ENCODE results near the gene SLC39A9. TPM values are rescaled to one million over a fixed set of nuclear protein-coding genes. Genes with fewer than 3 reads are reported as not detected.

SLC39A9 gene
- total and polyA plus RNA-seq, 4 donors: 28.7 to 140 (median 43.1) TPM

DNA sequence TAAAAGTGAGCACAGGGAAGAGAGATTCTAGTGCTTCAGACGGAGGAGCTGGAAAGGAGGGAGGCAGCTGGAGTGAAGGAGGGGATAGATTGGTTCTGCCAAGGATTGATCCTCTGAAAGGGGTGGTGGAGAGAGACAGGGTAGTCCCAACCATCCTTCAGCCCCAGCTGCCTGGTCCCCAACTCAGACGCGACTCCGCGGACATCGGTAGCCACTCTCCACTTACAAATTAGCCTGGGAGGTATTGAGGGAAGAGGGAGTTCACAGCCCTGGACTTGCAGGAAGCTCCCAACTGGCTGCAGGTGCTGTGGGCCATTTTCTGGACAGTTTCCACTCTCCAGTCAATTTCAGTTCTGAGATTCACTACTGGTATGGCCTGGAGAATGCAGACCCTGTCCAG, 87.2 kb downstream of the SLC39A9 start:
- DNase-seq (ENCODE audit: low spot score): no peak
- Histone ChIP-seq H3K27ac (ENCODE audit: low read depth in 1 of 2, low read length in 2 of 2) (no peak overlapping the region), H3K4me1 (ENCODE audit: control insufficient read depth in 4 of 4, insufficient read depth in 4 of 4, low read length in 3 of 4) (peaks cover 10 to 17% (median 15%) of the 10 kb centered on the region in 4 donors), H3K36me3 (ENCODE audit: control insufficient read depth in 4 of 4, insufficient read depth in 3 of 4, low read depth in 1 of 4, low read length in 3 of 4) (no peaks in the 10 kb centered on the region), H3K9ac (ENCODE audit: low read depth in 1 of 2, low read length in 2 of 2) (no peak overlapping the region), H3K9me3 (ENCODE audit: control insufficient read depth in 4 of 4, low read length in 3 of 4) (no peaks in the 10 kb centered on the region), H3K4me3 (ENCODE audit: low read depth in 1 of 3, low read length in 3 of 3) (no peak overlapping the region), H3K27me3 (ENCODE audit: control insufficient read depth in 4 of 4, insufficient read depth in 4 of 4, low read length in 3 of 4) (peaks cover 0 to 7% (median 1%) of the 10 kb centered on the region in 4 donors)
- TF ChIP-seq RAD21 (IDR thresholded peaks at IDR 0.05) (no peak), JUND (IDR thresholded peaks at IDR 0.05) (no peak), FOXA1 (IDR thresholded peaks at IDR 0.05) (no peak)
- WGBS: 71% methylated on average over 6 of the region's 6 CpGs

DNA sequence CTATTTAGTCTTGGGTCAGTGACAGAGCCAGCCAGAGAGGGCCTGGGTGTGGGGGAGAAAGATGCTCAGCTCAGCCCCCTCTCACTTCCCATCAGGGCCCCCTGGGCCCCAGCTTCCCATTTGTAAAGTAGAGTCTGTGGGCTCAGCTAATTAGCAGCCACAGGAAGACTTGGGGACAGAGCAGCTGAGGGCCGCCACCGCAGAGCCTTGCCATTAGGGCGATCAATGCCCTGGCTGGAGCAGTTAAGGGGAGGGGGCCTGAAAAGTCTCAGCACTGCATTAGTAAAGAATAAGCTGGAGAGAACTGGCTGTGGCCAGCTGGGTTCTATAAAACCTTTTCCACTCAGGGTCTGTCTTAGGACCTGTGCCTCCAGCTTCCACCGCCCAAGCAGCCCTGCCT, 88.7 kb downstream of the SLC39A9 start:
- H3K27ac ChIP-seq (ENCODE audit: low read depth in 1 of 2, low read length in 2 of 2): no peak overlapping the region
- no peaks in the 10 kb centered on the region for H3K36me3 ChIP-seq (ENCODE audit: control insufficient read depth in 4 of 4, insufficient read depth in 3 of 4, low read depth in 1 of 4, low read length in 3 of 4)
- peaks cover 0 to 7% (median 1%) of the 10 kb centered on the region in 4 donors for H3K27me3 ChIP-seq (ENCODE audit: control insufficient read depth in 4 of 4, insufficient read depth in 4 of 4, low read length in 3 of 4)
- WGBS: 94% methylated on average over 4 of the region's 4 CpGs
- H3K9me3 ChIP-seq (ENCODE audit: control insufficient read depth in 4 of 4, low read length in 3 of 4): no peaks in the 10 kb centered on the region
- no peak overlapping the region for H3K4me3 ChIP-seq (ENCODE audit: low read depth in 1 of 3, low read length in 3 of 3)
- peaks cover 10 to 17% (median 15%) of the 10 kb centered on the region in 4 donors for H3K4me1 ChIP-seq (ENCODE audit: control insufficient read depth in 4 of 4, insufficient read depth in 4 of 4, low read length in 3 of 4)
- H3K9ac ChIP-seq (ENCODE audit: low read depth in 1 of 2, low read length in 2 of 2): no peak overlapping the region
- TF ChIP-seq, protein P1, sequence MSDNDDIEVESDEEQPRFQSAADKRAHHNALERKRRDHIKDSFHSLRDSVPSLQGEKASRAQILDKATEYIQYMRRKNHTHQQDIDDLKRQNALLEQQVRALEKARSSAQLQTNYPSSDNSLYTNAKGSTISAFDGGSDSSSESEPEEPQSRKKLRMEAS (IDR thresholded peaks at IDR 0.05): no peak
- TF ChIP-seq NR2F2 (IDR thresholded peaks at IDR 0.05): no peak
- no peak for TF ChIP-seq HNF4G (IDR thresholded peaks at IDR 0.05)
- DNase-seq (ENCODE audit: low spot score): no peak

DNA sequence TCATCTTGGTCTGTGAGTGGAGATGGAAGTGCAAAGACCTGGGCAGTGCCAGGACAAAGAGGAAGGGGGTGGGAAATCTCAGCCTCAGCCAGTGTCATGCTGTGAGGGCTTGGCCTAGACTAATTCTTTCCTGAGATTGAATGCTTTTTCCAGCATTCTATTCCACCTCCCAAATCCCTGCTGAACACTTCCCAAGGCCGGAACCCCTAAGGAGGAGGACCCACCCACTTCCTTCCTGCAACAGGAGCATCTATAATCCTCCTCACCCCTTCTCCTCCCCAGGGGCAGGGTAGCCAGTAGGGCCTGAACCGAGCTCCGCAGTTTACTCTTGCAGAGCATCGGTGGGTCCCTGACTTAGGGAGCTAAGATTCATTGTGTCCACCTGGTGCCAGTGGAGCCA, 89.3 kb downstream of the SLC39A9 start:
- H3K27ac ChIP-seq (ENCODE audit: low read depth in 1 of 2, low read length in 2 of 2): no peak overlapping the region
- no peaks in the 10 kb centered on the region for H3K9me3 ChIP-seq (ENCODE audit: control insufficient read depth in 4 of 4, low read length in 3 of 4)
- WGBS: 74% methylated on average over 4 of the region's 4 CpGs
- H3K4me3 ChIP-seq (ENCODE audit: low read depth in 1 of 3, low read length in 3 of 3): no peak overlapping the region
- H3K27me3 ChIP-seq (ENCODE audit: control insufficient read depth in 4 of 4, insufficient read depth in 4 of 4, low read length in 3 of 4): peaks cover 0 to 7% (median 1%) of the 10 kb centered on the region in 4 donors
- peaks cover 10 to 17% (median 15%) of the 10 kb centered on the region in 4 donors for H3K4me1 ChIP-seq (ENCODE audit: control insufficient read depth in 4 of 4, insufficient read depth in 4 of 4, low read length in 3 of 4)
- DNase-seq (ENCODE audit: low spot score): no peak
- no peaks in the 10 kb centered on the region for H3K36me3 ChIP-seq (ENCODE audit: control insufficient read depth in 4 of 4, insufficient read depth in 3 of 4, low read depth in 1 of 4, low read length in 3 of 4)
- no peak overlapping the region for H3K9ac ChIP-seq (ENCODE audit: low read depth in 1 of 2, low read length in 2 of 2)
- TF ChIP-seq FOXA2 (IDR thresholded peaks at IDR 0.05) (no peak), FOXA1 (IDR thresholded peaks at IDR 0.05) (no peak), GABPA (IDR thresholded peaks at IDR 0.05 in 1 of 2, conservative IDR thresholded peaks at IDR 0.05 in 1 of 2) (no peak)

DNA sequence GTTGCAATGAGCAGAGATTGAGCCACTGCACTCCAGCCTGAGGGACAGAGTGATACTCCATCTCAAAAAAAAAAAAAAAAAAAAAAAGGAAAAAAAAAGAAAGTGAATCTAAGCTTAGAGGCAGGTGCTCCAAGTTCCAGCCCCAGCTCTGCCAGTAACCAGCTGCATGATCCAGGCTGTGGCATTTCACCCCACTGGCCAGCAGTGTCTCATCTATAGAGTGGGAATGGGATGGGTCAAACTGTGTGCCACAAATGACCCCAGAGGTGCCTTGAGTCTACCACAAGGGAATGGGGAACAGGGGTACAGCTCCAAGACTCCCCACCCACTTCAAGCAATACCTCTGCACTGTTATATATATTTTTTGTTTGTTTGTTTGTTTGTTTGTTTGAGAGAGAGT, 91.0 kb downstream of the SLC39A9 start:
- no peak overlapping the region for H3K27ac ChIP-seq (ENCODE audit: low read depth in 1 of 2, low read length in 2 of 2)
- H3K4me1 ChIP-seq (ENCODE audit: control insufficient read depth in 4 of 4, insufficient read depth in 4 of 4, low read length in 3 of 4): peaks cover 2 to 7% (median 6%) of the 10 kb centered on the region in 4 donors
- no peaks in the 10 kb centered on the region for H3K9me3 ChIP-seq (ENCODE audit: control insufficient read depth in 4 of 4, low read length in 3 of 4)
- H3K4me3 ChIP-seq (ENCODE audit: low read depth in 1 of 3, low read length in 3 of 3): no peak overlapping the region
- TF ChIP-seq, protein P1 (IDR thresholded peaks at IDR 0.05): no peak
- no peak for TF ChIP-seq JUND (IDR thresholded peaks at IDR 0.05)
- TF ChIP-seq, protein P2, sequence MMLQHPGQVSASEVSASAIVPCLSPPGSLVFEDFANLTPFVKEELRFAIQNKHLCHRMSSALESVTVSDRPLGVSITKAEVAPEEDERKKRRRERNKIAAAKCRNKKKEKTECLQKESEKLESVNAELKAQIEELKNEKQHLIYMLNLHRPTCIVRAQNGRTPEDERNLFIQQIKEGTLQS (IDR thresholded peaks at IDR 0.05): no peak
- no peak for TF ChIP-seq HNF4G (IDR thresholded peaks at IDR 0.05)
- TF ChIP-seq NR2F2 (IDR thresholded peaks at IDR 0.05): no peak
- TF ChIP-seq FOXA1 (IDR thresholded peaks at IDR 0.05): no peak
- no peak for TF ChIP-seq YY1 (IDR thresholded peaks at IDR 0.05)
- TF ChIP-seq EGR1 (IDR thresholded peaks at IDR 0.05; ENCODE audit: low read depth in 2 of 2): no peak
- TF ChIP-seq SP1 (IDR thresholded peaks at IDR 0.05): no peak
- no peak for TF ChIP-seq RXRA (IDR thresholded peaks at IDR 0.05)
- TF ChIP-seq, protein P3, sequence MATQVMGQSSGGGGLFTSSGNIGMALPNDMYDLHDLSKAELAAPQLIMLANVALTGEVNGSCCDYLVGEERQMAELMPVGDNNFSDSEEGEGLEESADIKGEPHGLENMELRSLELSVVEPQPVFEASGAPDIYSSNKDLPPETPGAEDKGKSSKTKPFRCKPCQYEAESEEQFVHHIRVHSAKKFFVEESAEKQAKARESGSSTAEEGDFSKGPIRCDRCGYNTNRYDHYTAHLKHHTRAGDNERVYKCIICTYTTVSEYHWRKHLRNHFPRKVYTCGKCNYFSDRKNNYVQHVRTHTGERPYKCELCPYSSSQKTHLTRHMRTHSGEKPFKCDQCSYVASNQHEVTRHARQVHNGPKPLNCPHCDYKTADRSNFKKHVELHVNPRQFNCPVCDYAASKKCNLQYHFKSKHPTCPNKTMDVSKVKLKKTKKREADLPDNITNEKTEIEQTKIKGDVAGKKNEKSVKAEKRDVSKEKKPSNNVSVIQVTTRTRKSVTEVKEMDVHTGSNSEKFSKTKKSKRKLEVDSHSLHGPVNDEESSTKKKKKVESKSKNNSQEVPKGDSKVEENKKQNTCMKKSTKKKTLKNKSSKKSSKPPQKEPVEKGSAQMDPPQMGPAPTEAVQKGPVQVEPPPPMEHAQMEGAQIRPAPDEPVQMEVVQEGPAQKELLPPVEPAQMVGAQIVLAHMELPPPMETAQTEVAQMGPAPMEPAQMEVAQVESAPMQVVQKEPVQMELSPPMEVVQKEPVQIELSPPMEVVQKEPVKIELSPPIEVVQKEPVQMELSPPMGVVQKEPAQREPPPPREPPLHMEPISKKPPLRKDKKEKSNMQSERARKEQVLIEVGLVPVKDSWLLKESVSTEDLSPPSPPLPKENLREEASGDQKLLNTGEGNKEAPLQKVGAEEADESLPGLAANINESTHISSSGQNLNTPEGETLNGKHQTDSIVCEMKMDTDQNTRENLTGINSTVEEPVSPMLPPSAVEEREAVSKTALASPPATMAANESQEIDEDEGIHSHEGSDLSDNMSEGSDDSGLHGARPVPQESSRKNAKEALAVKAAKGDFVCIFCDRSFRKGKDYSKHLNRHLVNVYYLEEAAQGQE (IDR thresholded peaks at IDR 0.05): no peak
- no peak for TF ChIP-seq FOXA2 (IDR thresholded peaks at IDR 0.05)
- H3K27me3 ChIP-seq (ENCODE audit: control insufficient read depth in 4 of 4, insufficient read depth in 4 of 4, low read length in 3 of 4): peaks cover 0 to 7% (median 0%) of the 10 kb centered on the region in 4 donors
- H3K9ac ChIP-seq (ENCODE audit: low read depth in 1 of 2, low read length in 2 of 2): no peak overlapping the region
- no peak for DNase-seq (ENCODE audit: low spot score)
- H3K36me3 ChIP-seq (ENCODE audit: control insufficient read depth in 4 of 4, insufficient read depth in 3 of 4, low read depth in 1 of 4, low read length in 3 of 4): no peaks in the 10 kb centered on the region

Data from liver (tissue), 9 donors.